Suprapubic skin (tissue), 4 donors: ENCODE results near the gene PRRG4.

ENCODE experiments used
- EP300 ChIP-seq: sonication (generic); formaldehyde crosslinking; IDR thresholded peaks from one replicate; pipeline ENCODE4 v1.6.1; 2017; ENCODE audit warnings: antibody characterized with exemption
- POLR2A ChIP-seq, 2 donors: fragments of 450-650 bp; IDR thresholded peaks; one replicate each; pipeline ENCODE4 v1.6.1; 2017; ENCODE audit warnings: antibody characterized with exemption in 2 of 2, mild to moderate bottlenecking in 2 of 2, moderate library complexity in 2 of 2
- POLR2AphosphoS5 ChIP-seq, 3 donors: sonication (generic); formaldehyde crosslinking; IDR thresholded peaks; one replicate each; pipeline ENCODE4 v1.6.1; 2017; ENCODE audit warnings: antibody characterized with exemption in 3 of 3
- TF ChIP-seq, protein P1 (sequence below), 2 donors: fragments of 200-600 bp in 1 of 2; fragments of 450-650 bp in 1 of 2; sonication (generic) in 1 of 2; IDR thresholded peaks; one replicate each; pipeline ENCODE4 v1.5.1; 2016 to 2019; ENCODE audit warnings: antibody characterized with exemption in 2 of 2, mild to moderate bottlenecking in 1 of 2, moderate library complexity in 1 of 2

- TF ChIP-seq, protein P1, sequence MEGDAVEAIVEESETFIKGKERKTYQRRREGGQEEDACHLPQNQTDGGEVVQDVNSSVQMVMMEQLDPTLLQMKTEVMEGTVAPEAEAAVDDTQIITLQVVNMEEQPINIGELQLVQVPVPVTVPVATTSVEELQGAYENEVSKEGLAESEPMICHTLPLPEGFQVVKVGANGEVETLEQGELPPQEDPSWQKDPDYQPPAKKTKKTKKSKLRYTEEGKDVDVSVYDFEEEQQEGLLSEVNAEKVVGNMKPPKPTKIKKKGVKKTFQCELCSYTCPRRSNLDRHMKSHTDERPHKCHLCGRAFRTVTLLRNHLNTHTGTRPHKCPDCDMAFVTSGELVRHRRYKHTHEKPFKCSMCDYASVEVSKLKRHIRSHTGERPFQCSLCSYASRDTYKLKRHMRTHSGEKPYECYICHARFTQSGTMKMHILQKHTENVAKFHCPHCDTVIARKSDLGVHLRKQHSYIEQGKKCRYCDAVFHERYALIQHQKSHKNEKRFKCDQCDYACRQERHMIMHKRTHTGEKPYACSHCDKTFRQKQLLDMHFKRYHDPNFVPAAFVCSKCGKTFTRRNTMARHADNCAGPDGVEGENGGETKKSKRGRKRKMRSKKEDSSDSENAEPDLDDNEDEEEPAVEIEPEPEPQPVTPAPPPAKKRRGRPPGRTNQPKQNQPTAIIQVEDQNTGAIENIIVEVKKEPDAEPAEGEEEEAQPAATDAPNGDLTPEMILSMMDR (IDR thresholded peaks at IDR 0.05), result no peak
- TF ChIP-seq EP300 (no peak), POLR2AphosphoS5 (IDR thresholded peaks at IDR 0.05) (no peak), POLR2A (IDR thresholded peaks at IDR 0.05) (no peak)
Measured at GRCh38 chr11:32819187-32819586, 10.5 kb upstream of the PRRG4 start.
